ENCODE data around the gene IDI1.

IDI1 gene

DNA sequence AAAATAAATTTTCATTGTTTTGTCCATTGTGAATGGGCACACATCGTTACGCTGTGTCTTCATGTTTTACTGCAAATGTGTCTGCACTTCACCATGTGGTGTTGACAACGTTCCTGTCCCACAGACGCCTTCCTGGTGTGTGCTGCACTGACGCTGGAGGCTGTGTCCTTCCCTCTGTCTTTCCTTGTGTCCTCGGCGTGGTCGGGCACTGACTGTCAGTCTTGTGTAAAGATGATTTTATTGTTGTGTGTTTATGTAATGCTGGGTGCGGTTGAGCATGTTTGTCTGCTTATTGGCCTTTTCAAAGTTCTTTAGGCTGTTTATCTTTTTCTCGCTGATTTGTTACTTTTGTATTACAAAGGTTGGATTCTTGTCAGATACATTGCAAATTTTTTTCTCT, 41.3 kb downstream of the IDI1 start:
- Histone ChIP-seq H3K27me3 (ENCODE audit: insufficient read depth, insufficient read length) (no peaks in the 10 kb centered on the region), H3K4me3 (ENCODE audit: insufficient read length, low read depth) (no peak overlapping the region), H3K9me3 (ENCODE audit: insufficient read depth, low read length) (no peaks in the 10 kb centered on the region), H3K36me3 (ENCODE audit: insufficient read depth, insufficient read length, low read length) (peaks cover 93% of the 10 kb centered on the region), H3K4me1 (ENCODE audit: insufficient read depth, insufficient read length) (no peaks in the 10 kb centered on the region), H3K9ac (ENCODE audit: insufficient read length, low read depth) (no peak overlapping the region)
- no peak for DNase-seq (ENCODE audit: low read depth, low spot score)
- TF ChIP-seq ZNF274 (IDR thresholded peaks at IDR 0.05; ENCODE audit: low read depth, low read length) (no peak), YY1 (IDR thresholded peaks at IDR 0.05; ENCODE audit: insufficient read depth, insufficient read length) (no peak)

DNA sequence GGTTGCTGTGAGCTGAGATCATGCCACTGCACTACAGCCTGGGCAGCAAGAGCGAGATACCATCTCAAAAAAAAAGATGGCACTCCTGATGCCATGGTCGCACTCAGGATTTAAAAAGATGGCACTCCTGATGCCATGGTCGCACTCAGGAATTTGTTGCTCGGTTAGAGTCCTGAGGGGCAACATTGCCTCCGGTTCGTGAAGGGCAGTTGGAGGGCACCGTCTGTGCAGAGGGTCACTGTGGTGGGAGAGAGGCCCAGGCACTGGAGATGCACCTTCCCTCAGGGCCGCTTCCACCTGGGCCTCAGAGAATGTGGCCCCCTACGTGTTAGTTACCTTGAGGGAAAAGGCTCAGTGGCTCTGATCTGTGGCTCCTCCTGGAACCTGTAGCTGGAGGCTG, 42.3 kb downstream of the IDI1 start:
- H3K27me3 ChIP-seq (ENCODE audit: insufficient read depth, insufficient read length) = no peaks in the 10 kb centered on the region
- no peak for DNase-seq (ENCODE audit: low read depth, low spot score)
- TF ChIP-seq YY1 (IDR thresholded peaks at IDR 0.05; ENCODE audit: insufficient read depth, insufficient read length) (no peak), SUZ12 (IDR thresholded peaks at IDR 0.05; ENCODE audit: extremely low read depth, insufficient read depth, insufficient read length) (no peak), ZNF274 (IDR thresholded peaks at IDR 0.05; ENCODE audit: low read depth, low read length) (no peak)
- H3K36me3 ChIP-seq (ENCODE audit: insufficient read depth, insufficient read length, low read length) = peaks cover 91% of the 10 kb centered on the region
- no peaks in the 10 kb centered on the region for H3K9me3 ChIP-seq (ENCODE audit: insufficient read depth, low read length)
- H3K4me3 ChIP-seq (ENCODE audit: insufficient read length, low read depth) = no peak overlapping the region
- no peaks in the 10 kb centered on the region for H3K4me1 ChIP-seq (ENCODE audit: insufficient read depth, insufficient read length)
- H3K9ac ChIP-seq (ENCODE audit: insufficient read length, low read depth) = no peak overlapping the region

DNA sequence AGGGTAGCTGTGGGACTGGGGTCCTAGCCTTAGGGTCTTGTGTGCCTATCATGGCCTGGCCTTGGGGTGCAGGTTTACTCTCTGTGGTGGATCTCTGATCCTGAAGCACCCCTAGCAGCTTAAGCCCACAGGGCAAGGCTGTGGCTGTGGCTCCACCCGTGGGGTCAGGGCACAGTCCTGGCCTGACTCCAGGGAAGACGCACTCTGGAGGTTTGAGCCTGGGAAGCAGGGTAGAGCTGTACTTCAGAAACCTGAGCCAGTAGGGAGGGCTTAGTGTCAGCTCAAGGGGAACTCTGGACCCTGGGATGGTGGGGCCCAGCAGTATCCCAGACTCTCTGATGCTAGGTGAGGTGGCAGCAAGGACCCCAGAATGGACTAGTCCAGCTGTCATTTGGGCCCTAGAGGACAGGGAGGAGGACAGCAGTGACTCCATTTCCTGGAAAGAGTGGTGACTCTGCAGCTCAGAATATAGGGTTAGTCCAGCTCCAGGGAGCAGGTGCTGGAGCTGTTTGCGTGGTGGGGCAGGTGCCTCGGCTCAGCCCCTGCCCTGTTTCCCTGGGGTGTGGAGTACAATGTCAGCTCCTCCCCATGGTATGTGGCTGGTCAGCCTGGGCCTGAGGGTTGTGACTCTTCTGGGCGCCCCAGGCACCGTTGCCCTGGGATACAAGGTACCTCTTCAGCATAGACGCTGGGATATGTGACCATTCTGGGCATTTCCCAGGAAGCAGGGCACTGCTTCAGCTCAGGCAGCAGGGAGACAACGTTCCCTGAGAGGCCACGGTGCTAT, 44.8 kb downstream of the IDI1 start:
- TF ChIP-seq ZNF274 (IDR thresholded peaks at IDR 0.05; ENCODE audit: low read depth, low read length) (no peak), SUZ12 (IDR thresholded peaks at IDR 0.05; ENCODE audit: extremely low read depth, insufficient read depth, insufficient read length) (no peak), YY1 (IDR thresholded peaks at IDR 0.05; ENCODE audit: insufficient read depth, insufficient read length) (no peak)
- H3K9me3 ChIP-seq (ENCODE audit: insufficient read depth, low read length) = no peaks in the 10 kb centered on the region
- no peaks in the 10 kb centered on the region for H3K4me1 ChIP-seq (ENCODE audit: insufficient read depth, insufficient read length)
- H3K9ac ChIP-seq (ENCODE audit: insufficient read length, low read depth) = no peak overlapping the region
- no peaks in the 10 kb centered on the region for H3K27me3 ChIP-seq (ENCODE audit: insufficient read depth, insufficient read length)
- H3K4me3 ChIP-seq (ENCODE audit: insufficient read length, low read depth) = no peak overlapping the region
- no peak for DNase-seq (ENCODE audit: low read depth, low spot score)
- peaks cover 92% of the 10 kb centered on the region for H3K36me3 ChIP-seq (ENCODE audit: insufficient read depth, insufficient read length, low read length)

DNA sequence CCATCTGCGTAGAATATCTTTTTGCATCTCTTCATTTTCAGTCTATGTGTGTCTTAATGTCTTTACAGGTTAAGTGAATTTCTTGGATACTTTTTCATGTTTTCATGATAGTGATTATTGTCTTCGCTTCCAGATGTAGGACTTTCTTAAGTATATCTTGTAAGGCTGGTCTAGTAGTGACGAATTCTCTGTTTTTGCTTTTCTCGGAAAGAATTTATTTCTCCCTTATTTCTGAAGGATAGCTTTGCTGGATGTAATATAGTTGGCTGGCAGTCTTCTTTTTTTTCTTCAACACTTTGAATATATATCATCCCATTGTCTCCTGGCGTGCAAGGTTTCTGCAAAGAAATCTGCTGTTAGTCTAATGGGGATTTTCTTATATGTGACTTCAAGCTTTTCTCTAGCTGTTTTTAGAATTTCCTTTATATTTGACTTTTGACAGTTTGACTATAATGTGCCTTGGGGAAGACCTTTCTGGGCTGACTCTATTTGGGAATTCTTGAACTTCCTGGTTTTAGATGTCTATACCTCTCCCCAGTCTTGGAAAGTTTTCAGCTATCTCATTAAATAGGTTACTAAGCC, 46.4 kb downstream of the IDI1 start:
- no peak for DNase-seq (ENCODE audit: low read depth, low spot score)
- no peaks in the 10 kb centered on the region for H3K4me1 ChIP-seq (ENCODE audit: insufficient read depth, insufficient read length)
- H3K9ac ChIP-seq (ENCODE audit: insufficient read length, low read depth) = no peak overlapping the region
- no peaks in the 10 kb centered on the region for H3K27me3 ChIP-seq (ENCODE audit: insufficient read depth, insufficient read length)
- H3K4me3 ChIP-seq (ENCODE audit: insufficient read length, low read depth) = no peak overlapping the region
- H3K36me3 ChIP-seq (ENCODE audit: insufficient read depth, insufficient read length, low read length) = peaks cover 92% of the 10 kb centered on the region
- TF ChIP-seq ZNF274 (IDR thresholded peaks at IDR 0.05; ENCODE audit: low read depth, low read length) (no peak), SUZ12 (IDR thresholded peaks at IDR 0.05; ENCODE audit: extremely low read depth, insufficient read depth, insufficient read length) (no peak)
- H3K9me3 ChIP-seq (ENCODE audit: insufficient read depth, low read length) = no peaks in the 10 kb centered on the region

DNA sequence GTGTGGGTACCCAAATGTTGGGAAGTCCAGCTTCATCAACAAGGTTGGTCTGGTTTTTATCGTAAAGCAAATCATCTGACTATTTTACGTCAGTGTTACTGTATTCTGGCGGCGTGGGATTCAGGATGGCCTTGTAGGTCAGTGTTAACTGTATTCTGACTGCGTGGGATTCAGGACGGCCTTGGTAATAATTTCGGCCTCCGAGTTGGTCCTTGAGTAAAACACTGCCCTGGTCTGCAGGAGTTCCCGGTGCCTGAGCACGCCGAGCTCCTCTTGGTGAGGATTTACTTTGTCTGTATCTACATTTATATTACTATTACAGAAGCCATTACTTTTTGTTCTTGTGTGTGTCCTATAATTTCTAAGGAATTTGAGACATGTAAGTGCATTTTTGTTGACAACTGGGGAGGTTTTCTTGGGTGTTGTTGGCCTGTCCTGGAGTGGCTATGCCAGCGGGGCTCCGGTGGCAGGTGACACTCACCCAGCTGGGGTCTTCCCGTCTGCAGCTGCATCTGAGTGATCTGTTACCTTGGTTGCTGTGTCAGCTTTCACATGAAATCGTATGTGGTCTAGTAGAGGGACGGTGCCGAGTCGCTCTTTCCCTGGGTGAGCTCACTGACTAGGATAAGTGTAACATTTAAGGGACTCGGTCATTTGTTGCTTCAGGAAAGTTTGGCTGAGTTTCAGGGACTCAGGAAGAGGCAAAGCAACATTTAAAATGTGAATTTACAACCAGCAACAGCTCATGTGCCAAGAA, 51.5 kb downstream of the IDI1 start:
- H3K27me3 ChIP-seq (ENCODE audit: insufficient read depth, insufficient read length) = no peaks in the 10 kb centered on the region
- peaks cover 94% of the 10 kb centered on the region for H3K36me3 ChIP-seq (ENCODE audit: insufficient read depth, insufficient read length, low read length)
- no peaks in the 10 kb centered on the region for H3K4me1 ChIP-seq (ENCODE audit: insufficient read depth, insufficient read length)
- H3K9me3 ChIP-seq (ENCODE audit: insufficient read depth, low read length) = no peaks in the 10 kb centered on the region
- TF ChIP-seq SUZ12 (IDR thresholded peaks at IDR 0.05; ENCODE audit: extremely low read depth, insufficient read depth, insufficient read length) = no peak
- no peak for TF ChIP-seq ZNF274 (IDR thresholded peaks at IDR 0.05; ENCODE audit: low read depth, low read length)
- no peak for TF ChIP-seq YY1 (IDR thresholded peaks at IDR 0.05; ENCODE audit: insufficient read depth, insufficient read length)
- no peak for DNase-seq (ENCODE audit: low read depth, low spot score)
- no peak overlapping the region for H3K9ac ChIP-seq (ENCODE audit: insufficient read length, low read depth)
- H3K4me3 ChIP-seq (ENCODE audit: insufficient read length, low read depth) = no peak overlapping the region

DNA sequence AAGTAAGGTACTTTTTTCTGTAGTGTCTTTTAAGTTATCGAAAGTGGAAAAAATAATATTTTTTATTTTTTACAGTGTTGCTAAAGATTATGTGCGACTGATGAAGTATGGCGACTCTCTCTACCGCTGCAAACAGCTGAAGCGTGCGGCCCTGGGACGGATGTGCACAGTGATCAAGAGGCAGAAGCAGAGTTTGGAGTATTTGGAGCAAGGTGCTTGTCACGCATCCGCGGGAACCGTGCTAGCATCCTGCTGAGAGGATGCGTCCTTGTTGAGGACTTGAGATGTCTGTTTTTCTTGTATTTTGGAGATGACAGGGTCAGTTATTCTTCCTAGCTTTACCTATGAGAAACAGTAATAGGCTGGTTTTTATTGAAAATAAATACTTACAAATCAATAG, 52.9 kb downstream of the IDI1 start:
- DNase-seq (ENCODE audit: low read depth, low spot score) = no peak
- H3K9me3 ChIP-seq (ENCODE audit: insufficient read depth, low read length) = no peaks in the 10 kb centered on the region
- H3K27me3 ChIP-seq (ENCODE audit: insufficient read depth, insufficient read length) = no peaks in the 10 kb centered on the region
- H3K9ac ChIP-seq (ENCODE audit: insufficient read length, low read depth) = no peak overlapping the region
- H3K4me1 ChIP-seq (ENCODE audit: insufficient read depth, insufficient read length) = no peaks in the 10 kb centered on the region
- H3K4me3 ChIP-seq (ENCODE audit: insufficient read length, low read depth) = no peak overlapping the region
- peaks cover 87% of the 10 kb centered on the region for H3K36me3 ChIP-seq (ENCODE audit: insufficient read depth, insufficient read length, low read length)
- no peak for TF ChIP-seq ZNF274 (IDR thresholded peaks at IDR 0.05; ENCODE audit: low read depth, low read length)
- TF ChIP-seq SUZ12 (IDR thresholded peaks at IDR 0.05; ENCODE audit: extremely low read depth, insufficient read depth, insufficient read length) = no peak

DNA sequence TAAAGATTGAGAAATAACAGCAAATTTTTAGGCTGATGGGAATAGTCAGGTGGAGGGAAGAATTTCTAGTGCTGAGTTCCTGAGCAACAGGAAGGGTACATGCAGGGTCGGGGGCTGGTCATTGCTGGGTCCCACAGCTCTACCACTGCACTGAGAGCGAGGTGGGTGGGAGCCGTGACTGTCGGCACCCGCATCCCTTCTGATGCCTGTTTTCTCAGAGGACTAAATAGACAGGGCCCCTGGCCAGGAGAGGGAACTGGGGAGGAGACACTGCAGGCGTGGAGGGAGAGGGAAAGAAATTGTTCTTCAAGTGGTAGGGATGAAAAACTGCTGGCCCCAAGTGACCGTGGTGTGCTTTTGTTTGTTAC, 53.4 kb downstream of the IDI1 start:
- Histone ChIP-seq H3K36me3 (ENCODE audit: insufficient read depth, insufficient read length, low read length) (peaks cover 87% of the 10 kb centered on the region), H3K4me1 (ENCODE audit: insufficient read depth, insufficient read length) (no peaks in the 10 kb centered on the region), H3K4me3 (ENCODE audit: insufficient read length, low read depth) (no peak overlapping the region), H3K9me3 (ENCODE audit: insufficient read depth, low read length) (no peaks in the 10 kb centered on the region), H3K27me3 (ENCODE audit: insufficient read depth, insufficient read length) (no peaks in the 10 kb centered on the region), H3K9ac (ENCODE audit: insufficient read length, low read depth) (no peak overlapping the region)
- DNase-seq (ENCODE audit: low read depth, low spot score) = no peak
- no peak for TF ChIP-seq ZNF274 (IDR thresholded peaks at IDR 0.05; ENCODE audit: low read depth, low read length)
- TF ChIP-seq SUZ12 (IDR thresholded peaks at IDR 0.05; ENCODE audit: extremely low read depth, insufficient read depth, insufficient read length) = no peak
- TF ChIP-seq YY1 (IDR thresholded peaks at IDR 0.05; ENCODE audit: insufficient read depth, insufficient read length) = no peak
